NT2/D1 (cell line): ENCODE measurements around the gene LRRC23.

Experiments
- SUZ12 ChIP-seq: IDR thresholded peaks from 2 replicates; pipeline ENCODE4 v1.6.1; 2011; ENCODE audit not compliant: insufficient read length, insufficient read depth; ENCODE audit errors: extremely low read depth
- YY1 ChIP-seq: IDR thresholded peaks from 2 replicates; pipeline ENCODE4 v1.6.1; 2011; ENCODE audit not compliant: insufficient read length, insufficient read depth
- ZNF274 ChIP-seq: IDR thresholded peaks from 2 replicates; pipeline ENCODE4 v1.6.1; 2011; ENCODE audit warnings: mild to moderate bottlenecking, low read depth, low read length

- TF ChIP-seq YY1 (no peak), SUZ12 (no peak), ZNF274 (no peak)
Measured at GRCh38 chr12:6950401-6950801, 45.8 kb downstream of the LRRC23 start.
